Measurements from ENCODE around the gene RAB5A.

The RAB5A gene

GRCh38 chr3:19920401-19921080, 26.4 kb upstream of the RAB5A start:
- no peak for TF ChIP-seq TAF1 (IDR thresholded peaks at IDR 0.05; ENCODE audit: borderline replicate concordance, insufficient read depth, low read length)
- no peak for TF ChIP-seq REST (IDR thresholded peaks at IDR 0.05; ENCODE audit: insufficient read depth in 1 of 2, low read depth in 2 of 2, low read length in 2 of 2)
- TF ChIP-seq FOXP2 (optimal IDR thresholded peaks at IDR 0.05; ENCODE audit: borderline replicate concordance, extremely low read depth, extremely low read length, insufficient read depth) = no peak
- TF ChIP-seq POLR2AphosphoS5 (IDR thresholded peaks at IDR 0.05; ENCODE audit: low read depth, low read length) = no peak
- no peak for TF ChIP-seq SIN3A (IDR thresholded peaks at IDR 0.05; ENCODE audit: borderline replicate concordance, insufficient read depth, low read length)

DNA sequence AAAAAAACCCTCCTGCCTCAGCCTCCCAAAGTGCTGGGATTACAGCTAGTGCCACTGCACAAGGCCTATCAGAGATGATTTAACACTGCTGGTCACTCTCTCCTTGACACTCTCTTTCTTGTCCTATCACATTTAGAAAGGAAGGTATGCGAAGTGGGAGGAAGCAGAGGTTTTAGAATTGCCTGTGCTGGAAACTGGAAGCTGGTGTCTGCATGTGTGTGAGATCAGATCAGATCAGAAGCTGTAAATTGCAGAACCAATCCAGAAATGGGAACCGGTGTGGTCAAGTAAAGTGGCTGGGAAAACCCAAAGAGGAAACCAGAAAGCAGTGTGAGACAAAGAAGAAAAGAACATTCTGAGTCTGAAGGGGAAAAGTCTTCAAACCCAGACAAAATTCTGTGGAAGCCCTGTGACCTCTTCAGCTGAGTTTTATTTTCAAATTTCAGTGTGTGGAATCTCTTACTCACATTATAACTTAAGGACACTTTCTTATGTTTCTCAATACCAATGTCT, 15.7 kb upstream of the RAB5A start:
- no peak for TF ChIP-seq REST (IDR thresholded peaks at IDR 0.05; ENCODE audit: insufficient read depth in 1 of 2, low read depth in 2 of 2, low read length in 2 of 2)

- TF ChIP-seq POLR2AphosphoS5 (IDR thresholded peaks at IDR 0.05; ENCODE audit: low read depth, low read length) (no peak), SIN3A (IDR thresholded peaks at IDR 0.05; ENCODE audit: borderline replicate concordance, insufficient read depth, low read length) (no peak), TAF1 (IDR thresholded peaks at IDR 0.05; ENCODE audit: borderline replicate concordance, insufficient read depth, low read length) (no peak), REST (IDR thresholded peaks at IDR 0.05; ENCODE audit: insufficient read depth in 1 of 2, low read depth in 2 of 2, low read length in 2 of 2) (no peak), FOXP2 (optimal IDR thresholded peaks at IDR 0.05; ENCODE audit: borderline replicate concordance, extremely low read depth, extremely low read length, insufficient read depth) (no peak)
Measured at GRCh38 chr3:19931767-19932188, 15.1 kb upstream of the RAB5A start.

- TF ChIP-seq SIN3A (IDR thresholded peaks at IDR 0.05; ENCODE audit: borderline replicate concordance, insufficient read depth, low read length) (no peak), TAF1 (IDR thresholded peaks at IDR 0.05; ENCODE audit: borderline replicate concordance, insufficient read depth, low read length) (no peak), REST (IDR thresholded peaks at IDR 0.05; ENCODE audit: insufficient read depth in 1 of 2, low read depth in 2 of 2, low read length in 2 of 2) (no peak), POLR2AphosphoS5 (IDR thresholded peaks at IDR 0.05; ENCODE audit: low read depth, low read length) (no peak), FOXP2 (optimal IDR thresholded peaks at IDR 0.05; ENCODE audit: borderline replicate concordance, extremely low read depth, extremely low read length, insufficient read depth) (no peak)
Measured at GRCh38 chr3:19932422-19932821, 14.5 kb upstream of the RAB5A start.

GRCh38 chr3:19934098-19934566, 12.8 kb upstream of the RAB5A start, which contains the start of gene EFHB:
Gene EFHB (minus strand): TSS chr3:19934217. CDS start chr3:19934018, 199 bp downstream.
- TF ChIP-seq POLR2AphosphoS5 (IDR thresholded peaks at IDR 0.05; ENCODE audit: low read depth, low read length) (no peak), SIN3A (IDR thresholded peaks at IDR 0.05; ENCODE audit: borderline replicate concordance, insufficient read depth, low read length) (no peak), REST (IDR thresholded peaks at IDR 0.05; ENCODE audit: insufficient read depth in 1 of 2, low read depth in 2 of 2, low read length in 2 of 2) (no peak), FOXP2 (optimal IDR thresholded peaks at IDR 0.05; ENCODE audit: borderline replicate concordance, extremely low read depth, extremely low read length, insufficient read depth) (no peak), TAF1 (IDR thresholded peaks at IDR 0.05; ENCODE audit: borderline replicate concordance, insufficient read depth, low read length) (no peak)

All from PFSK-1 (cell line).